HS-27A (cell line): Measurements from ENCODE around the gene GALNT10.
A peak's percentile ranks its signal among the peaks of the same experiment; 100 is the strongest.

Experiments used
- DNase-seq: peaks from one replicate; pipeline ENCODE4 v3.0.0-alpha.2; 2012; ENCODE audit warnings: low read depth, missing footprints

The GALNT10 gene

GRCh38 chr5:154203798-154204578, 13.5 kb downstream of the GALNT10 start:
- no peak for DNase-seq

- DNase-seq = no peak
These were observed 15.0 kb downstream of the GALNT10 start for GRCh38 chr5:154205441-154206117.

GRCh38 chr5:154206311-154206710, 15.8 kb downstream of the GALNT10 start:
- DNase-seq = no peak

- DNase-seq = no peak
These were observed 16.7 kb downstream of the GALNT10 start for GRCh38 chr5:154207204-154207603.

- DNase-seq = no peak
These were observed 19.1 kb downstream of the GALNT10 start for GRCh38 chr5:154209591-154210081.

- no peak for DNase-seq
These were observed 19.6 kb downstream of the GALNT10 start for GRCh38 chr5:154210163-154210562.

- DNase-seq = no peak
These were observed 21.3 kb downstream of the GALNT10 start for GRCh38 chr5:154211641-154212390.

- DNase-seq = no peak
These were observed 23.1 kb downstream of the GALNT10 start for GRCh38 chr5:154213592-154213991.

- DNase-seq = no peak
These were observed 24.0 kb downstream of the GALNT10 start for GRCh38 chr5:154214371-154215106.

- DNase-seq = no peak
These were observed 25.2 kb downstream of the GALNT10 start for GRCh38 chr5:154215571-154216325.

GRCh38 chr5:154217462-154217861, 26.9 kb downstream of the GALNT10 start:
- DNase-seq = no peak

- DNase-seq = no peak
These were observed 28.3 kb downstream of the GALNT10 start for GRCh38 chr5:154218786-154219185.

- DNase-seq = peak; percentile 54
These were observed 30.1 kb downstream of the GALNT10 start for GRCh38 chr5:154220625-154221024.

- DNase-seq = peak; percentile 64
These were observed 30.9 kb downstream of the GALNT10 start for GRCh38 chr5:154221371-154221896.

GRCh38 chr5:154222414-154222813, 31.9 kb downstream of the GALNT10 start:
- no peak for DNase-seq

- no peak for DNase-seq
These were observed 32.8 kb downstream of the GALNT10 start for GRCh38 chr5:154223320-154223719.

- no peak for DNase-seq
These were observed 36.6 kb downstream of the GALNT10 start for GRCh38 chr5:154227090-154227489.

- no peak for DNase-seq
These were observed 38.2 kb downstream of the GALNT10 start for GRCh38 chr5:154228696-154229095.

GRCh38 chr5:154230526-154230925, 40.0 kb downstream of the GALNT10 start:
- no peak for DNase-seq

GRCh38 chr5:154234551-154234950, 44.0 kb downstream of the GALNT10 start:
- DNase-seq = no peak

GRCh38 chr5:154236011-154236410, 45.5 kb downstream of the GALNT10 start:
- DNase-seq = no peak
